Stimulated activated CD4-positive, alpha-beta T cell treated with anti-CD3 and anti-CD28 coated beads, Interleukin-12 subunit alpha, Interleukin-12 subunit beta, amount 100 ng/mL, for 24 hours (primary cell): ENCODE measurements around the gene RMND5B.
"Not testable (repeated sequence)": the region's sequence is repeated elsewhere in the genome, so short reads cannot be mapped to it uniquely, and the experiment has no call there.

Source experiments
- DNase-seq, 2 experiments: peaks; one replicate each; pipeline ENCODE4 v3.0.0-alpha.2; 2020; ENCODE audit warnings: low read depth in 2 of 2

The RMND5B gene

GRCh38 chr5:178170455-178170854 is 39.6 kb downstream of the RMND5B start:
- DNase-seq: no peak

- DNase-seq: no peak
Observed at GRCh38 chr5:178174456-178174855, 43.6 kb downstream of the RMND5B start.

- DNase-seq: no peak
Observed at GRCh38 chr5:178176791-178177190, 46.0 kb downstream of the RMND5B start.

- no peak for DNase-seq
Observed at GRCh38 chr5:178177569-178177968, 46.8 kb downstream of the RMND5B start.

- DNase-seq: no peak
Observed at GRCh38 chr5:178180141-178180863, 49.5 kb downstream of the RMND5B start.

GRCh38 chr5:178182158-178182876 is 51.5 kb downstream of the RMND5B start:
- no peak for DNase-seq

- DNase-seq: no peak
Observed at GRCh38 chr5:178186427-178186826, 55.6 kb downstream of the RMND5B start.

- DNase-seq: no peak
Observed at GRCh38 chr5:178187014-178187413, 56.2 kb downstream of the RMND5B start, which contains the start of gene GMCL2. GMCL2 (minus strand) TSS chr5:178187371; CDS start chr5:178187299, 72 bp downstream.

- no peak for DNase-seq
Observed at GRCh38 chr5:178189433-178189832, 58.6 kb downstream of the RMND5B start.

- DNase-seq: no peak
Observed at GRCh38 chr5:178191661-178192060, 60.8 kb downstream of the RMND5B start.

GRCh38 chr5:178192244-178192643 is 61.4 kb downstream of the RMND5B start:
- no peak for DNase-seq

GRCh38 chr5:178192787-178193186 is 62.0 kb downstream of the RMND5B start:
- no peak for DNase-seq

GRCh38 chr5:178193251-178193809 is 62.5 kb downstream of the RMND5B start:
- DNase-seq: no peak

- DNase-seq: no peak
Observed at GRCh38 chr5:178194026-178194425, 63.2 kb downstream of the RMND5B start.

GRCh38 chr5:178196281-178196812 is 65.5 kb downstream of the RMND5B start:
- no peak for DNase-seq

GRCh38 chr5:178196986-178197385 is 66.2 kb downstream of the RMND5B start:
- DNase-seq: no peak

- not testable (repeated sequence) for DNase-seq
Observed at GRCh38 chr5:178198151-178198550, 67.3 kb downstream of the RMND5B start.

- no peak for DNase-seq
Observed at GRCh38 chr5:178198706-178199105, 67.9 kb downstream of the RMND5B start.

- DNase-seq: no peak
Observed at GRCh38 chr5:178199581-178200434, 69.0 kb downstream of the RMND5B start.
